Esophagus squamous epithelium (tissue), 4 donors: ENCODE measurements around the gene CPNE6.

Experiments
- CTCF ChIP-seq, 6 experiments: fragments of 450-650 bp in 4 of 6; fragments of 200-600 bp in 2 of 6; sonication (generic) in 2 of 6; IDR thresholded peaks; one replicate each; pipeline ENCODE4 v1.5.1; 2016 to 2019; ENCODE audit warnings: antibody characterized with exemption in 6 of 6, mild to moderate bottlenecking in 4 of 6, moderate library complexity in 4 of 6
- POLR2A ChIP-seq, 4 donors: fragments of 450-650 bp; IDR thresholded peaks; one replicate each; pipeline ENCODE4 v1.6.1; 2017; ENCODE audit warnings: antibody characterized with exemption in 4 of 4, mild to moderate bottlenecking in 4 of 4, moderate library complexity in 3 of 4

- TF ChIP-seq POLR2A (IDR thresholded peaks at IDR 0.05) = no peak
- TF ChIP-seq CTCF (IDR thresholded peaks at IDR 0.05) = no peak
Observed at GRCh38 chr14:24057867-24058259, 13.5 kb upstream of the CPNE6 start.
